T47D (cell line): Measurements from ENCODE around the gene MEIS2.

Source experiments
- DNase-seq, 2 experiments: peaks; one replicate each; pipeline versions ENCODE4 v3.0.0 to v3.0.0-alpha.2; 2011 to 2012; ENCODE audit warnings: low read depth in 1 of 2, low spot score in 1 of 2
- JUND ChIP-seq: IDR thresholded peaks from 2 replicates; pipeline ENCODE4 v1.6.1; 2012; ENCODE audit warnings: low read depth
- in situ Hi-C: cut with HindIII; loops from 2 replicates; pipeline ENCODE4 v1.10.0; 2016; ENCODE audit warnings: low sequenced_read_pairs, low pct_unique_long_range_greater_than_20kb

MEIS2 gene

DNA sequence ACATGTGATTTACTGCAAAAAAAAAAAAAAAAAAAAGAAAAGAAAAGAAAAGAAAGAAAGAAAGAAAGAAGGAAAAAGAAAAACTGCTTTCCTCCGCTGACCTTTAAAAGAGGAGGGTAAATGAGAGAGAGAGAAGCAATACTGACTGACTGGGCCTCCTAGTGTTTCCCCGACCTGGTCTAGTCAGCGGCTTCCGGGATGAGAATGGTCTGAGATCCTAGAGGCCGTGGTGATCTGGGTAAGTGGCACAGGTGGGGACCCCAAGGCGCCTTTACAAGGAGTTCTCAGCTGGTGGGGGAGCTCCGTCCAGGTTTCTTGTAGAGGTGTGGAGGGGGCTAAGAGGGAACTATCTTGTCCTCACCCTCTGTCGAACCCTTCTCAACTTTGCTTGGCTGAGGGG lies 223.1 kb downstream of the MEIS2 start:
- no peak for DNase-seq
- TF ChIP-seq JUND = no peak
- in situ Hi-C loops = no loop called here

DNA sequence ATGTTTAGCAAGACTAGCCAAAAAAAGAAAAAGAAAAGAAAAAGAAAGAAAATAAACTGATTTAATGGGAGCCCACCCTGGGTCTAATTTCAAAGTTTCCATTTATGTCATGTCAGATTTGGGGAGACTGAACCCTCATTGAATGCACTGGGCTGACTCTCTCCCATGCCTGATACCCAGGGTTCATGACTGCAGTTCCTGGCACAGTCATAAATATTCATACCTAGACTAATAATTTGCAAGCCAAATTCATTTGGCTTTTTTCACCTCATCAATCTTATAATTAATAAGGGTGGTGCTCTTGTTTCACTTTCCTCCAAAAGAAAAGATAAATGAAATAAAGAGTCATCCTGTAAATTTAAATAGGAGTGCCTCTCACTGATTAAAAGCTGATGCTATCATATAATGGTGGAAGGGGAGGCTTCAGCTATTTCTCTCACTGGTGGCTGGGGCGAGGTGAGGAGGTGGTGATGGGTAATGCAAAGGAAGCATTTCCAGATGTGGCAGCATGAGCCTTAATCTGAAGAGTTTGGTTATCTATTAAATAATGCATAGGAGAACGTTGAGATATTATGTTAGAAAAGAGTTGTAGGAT lies 224.5 kb downstream of the MEIS2 start:
- DNase-seq = no peak
- no peak for TF ChIP-seq JUND
- in situ Hi-C loops = no loop called here

DNA sequence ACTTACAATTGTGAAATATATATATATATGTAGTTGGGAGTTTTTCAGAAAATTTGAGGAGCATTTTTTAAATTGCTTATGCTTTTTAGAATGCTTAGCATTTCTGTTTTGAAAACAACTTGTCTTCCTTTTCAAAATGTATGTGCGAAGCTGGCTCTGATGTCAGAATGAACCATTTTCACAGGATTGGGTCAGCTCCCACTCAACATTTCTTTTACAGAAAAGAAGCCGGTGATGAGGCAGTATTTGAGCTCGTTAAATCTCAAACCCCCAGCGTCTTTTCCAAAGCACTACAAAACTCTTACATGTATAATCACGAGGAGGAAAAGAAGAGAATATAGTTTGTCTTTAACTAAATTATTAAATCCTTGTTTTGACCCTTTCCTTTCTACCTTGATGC lies 225.4 kb downstream of the MEIS2 start:
- DNase-seq = no peak
- in situ Hi-C loops = no loop called here
- no peak for TF ChIP-seq JUND

DNA sequence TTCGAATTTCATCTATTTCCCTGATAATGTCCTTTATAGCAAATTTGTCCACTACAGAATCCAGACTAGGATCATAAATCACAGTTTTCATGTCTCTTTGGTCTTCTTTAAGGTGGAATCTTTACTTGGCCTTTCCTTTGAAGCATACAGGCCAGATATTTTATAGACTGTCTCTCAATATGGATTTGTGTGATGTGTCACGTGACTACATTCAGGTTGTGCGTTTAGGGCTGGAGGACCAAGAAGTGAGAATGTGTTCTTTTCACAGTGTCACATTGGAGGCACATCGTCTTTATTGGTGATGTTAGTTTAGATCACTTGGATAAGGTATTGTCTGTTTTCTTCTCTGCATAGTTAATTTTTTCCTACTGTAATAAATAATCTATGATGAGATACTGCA lies 232.9 kb downstream of the MEIS2 start:
- DNase-seq = no peak
- no peak for TF ChIP-seq JUND
- in situ Hi-C loops = no loop called here

DNA sequence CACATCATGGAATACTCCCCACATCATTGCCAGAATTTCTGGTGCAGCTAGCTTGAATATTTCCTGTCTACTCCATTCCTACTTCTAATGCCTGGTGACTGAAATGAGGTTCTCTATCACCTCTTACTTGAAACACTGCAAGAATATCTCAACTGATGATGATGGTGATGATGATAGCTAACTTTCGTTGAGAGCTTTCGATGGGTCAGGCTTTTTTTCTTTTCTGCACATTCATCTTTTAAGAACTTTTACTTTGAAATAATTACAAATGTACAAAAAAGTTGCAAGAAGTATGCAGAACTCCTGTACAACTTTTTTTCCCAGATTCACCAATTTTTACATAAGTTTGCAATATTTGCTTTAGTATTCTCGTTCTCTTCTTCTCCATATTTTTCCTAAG lies 233.5 kb downstream of the MEIS2 start:
- in situ Hi-C loops = no loop called here
- no peak for TF ChIP-seq JUND
- DNase-seq = no peak

DNA sequence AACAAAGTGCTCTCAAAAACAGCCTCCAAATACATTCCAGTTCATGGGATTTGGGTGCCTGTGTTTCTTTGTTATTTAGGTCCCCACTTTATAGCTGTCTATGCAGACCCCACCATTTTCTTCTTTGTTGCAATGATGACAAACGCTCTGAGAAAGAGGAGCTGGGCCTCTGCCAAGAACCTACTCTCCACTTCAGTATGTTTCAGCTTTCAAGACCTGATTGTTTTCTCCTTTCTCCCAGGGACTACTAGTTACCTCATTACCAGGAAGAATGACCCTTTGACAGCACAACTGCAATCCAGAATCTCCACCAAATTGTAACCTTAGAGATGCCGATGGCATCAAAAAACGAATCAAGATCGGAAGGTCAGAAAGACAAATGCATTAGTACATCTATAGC lies 236.8 kb downstream of the MEIS2 start:
- in situ Hi-C loops = no loop called here
- DNase-seq = no peak
- TF ChIP-seq JUND = no peak

DNA sequence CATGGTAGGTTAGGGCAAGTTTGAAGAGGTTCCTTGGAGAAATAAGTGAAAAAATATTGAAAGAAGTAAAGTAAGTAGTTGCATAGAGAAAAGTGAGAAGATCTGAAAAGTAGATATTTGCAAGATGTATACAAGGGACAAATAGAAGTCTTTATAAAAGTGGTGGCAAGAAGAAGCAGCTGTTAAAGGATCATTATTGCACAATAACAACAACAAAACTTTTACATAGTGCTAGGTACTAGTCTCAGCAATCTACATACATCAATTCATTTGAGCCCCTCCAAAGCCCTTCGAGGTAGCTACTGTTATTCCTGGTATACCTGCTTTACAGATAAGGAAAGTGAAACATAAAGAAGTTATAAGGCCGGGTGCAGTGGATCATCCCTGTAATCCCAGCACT lies 239.6 kb downstream of the MEIS2 start:
- no peak for DNase-seq
- in situ Hi-C loops = no loop called here
- no peak for TF ChIP-seq JUND

DNA sequence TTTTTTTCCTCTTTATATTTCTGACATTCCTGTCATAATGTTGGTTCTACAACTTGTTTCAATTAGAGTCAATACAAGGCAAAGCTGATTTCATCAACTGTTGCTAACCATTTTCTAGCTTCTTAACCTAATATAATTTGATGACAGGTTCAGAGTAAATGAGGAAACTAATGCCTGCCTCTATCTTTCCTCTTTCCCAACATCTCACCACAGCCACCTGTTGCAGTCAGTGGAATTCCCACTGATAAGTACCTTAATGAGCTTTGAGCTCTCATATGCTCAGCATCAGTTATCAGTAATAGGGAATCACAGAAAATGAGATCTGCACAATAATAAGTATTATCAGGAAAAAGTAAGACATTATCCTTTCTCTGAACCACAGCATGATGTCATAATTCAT lies 241.9 kb downstream of the MEIS2 start:
- no peak for TF ChIP-seq JUND
- in situ Hi-C loops = no loop called here
- no peak for DNase-seq

DNA sequence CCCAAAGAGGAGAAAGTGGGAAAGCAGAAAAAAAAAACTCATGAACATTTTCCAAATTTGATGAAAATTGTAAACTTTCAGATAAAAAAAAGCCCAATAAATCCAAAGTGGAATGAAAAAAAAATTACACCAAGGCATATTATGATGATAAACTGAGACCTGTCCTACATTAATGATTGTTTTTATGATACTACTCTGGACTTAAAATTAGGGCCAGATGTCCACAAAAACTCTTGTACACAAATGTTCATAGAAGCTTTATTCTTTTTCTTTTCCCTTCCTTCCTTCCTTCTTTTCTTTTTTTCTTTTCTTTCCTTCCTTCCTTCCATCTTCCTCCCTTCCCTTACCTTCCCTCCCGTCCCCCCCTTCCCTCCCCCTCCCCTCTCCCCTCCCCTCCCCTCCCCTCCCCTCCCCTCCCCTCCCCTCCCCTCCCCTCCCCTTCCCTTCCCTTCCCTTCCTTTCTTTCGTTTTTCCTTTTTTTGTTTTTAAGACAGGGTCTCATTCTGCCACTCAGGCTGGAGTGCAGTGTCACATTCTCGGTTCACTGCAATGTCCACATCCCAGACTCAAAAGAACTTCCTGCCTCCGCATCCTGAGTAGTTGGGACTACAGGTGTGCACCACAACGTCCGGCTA lies 243.9 kb downstream of the MEIS2 start:
- no peak for TF ChIP-seq JUND
- in situ Hi-C loops = no loop called here
- no peak for DNase-seq

DNA sequence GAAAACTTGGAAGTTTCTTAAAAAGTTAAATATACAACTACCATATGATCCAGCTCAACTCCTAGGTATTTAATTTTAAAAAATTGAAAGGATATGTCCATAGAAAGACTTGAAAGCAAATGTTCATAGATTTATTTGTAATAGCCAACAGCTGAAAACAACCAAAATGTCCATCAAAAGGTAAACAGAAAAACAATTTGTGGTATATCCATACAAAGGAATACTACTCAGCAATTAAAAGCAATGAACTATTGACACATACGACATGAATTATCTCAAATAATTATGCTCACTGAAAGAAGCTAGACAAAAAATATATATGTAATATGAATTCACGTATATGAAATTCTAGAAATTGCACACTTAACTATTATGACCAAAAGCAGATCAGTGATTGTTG lies 249.5 kb downstream of the MEIS2 start:
- DNase-seq = no peak
- TF ChIP-seq JUND = no peak
- in situ Hi-C loops = no loop called here

DNA sequence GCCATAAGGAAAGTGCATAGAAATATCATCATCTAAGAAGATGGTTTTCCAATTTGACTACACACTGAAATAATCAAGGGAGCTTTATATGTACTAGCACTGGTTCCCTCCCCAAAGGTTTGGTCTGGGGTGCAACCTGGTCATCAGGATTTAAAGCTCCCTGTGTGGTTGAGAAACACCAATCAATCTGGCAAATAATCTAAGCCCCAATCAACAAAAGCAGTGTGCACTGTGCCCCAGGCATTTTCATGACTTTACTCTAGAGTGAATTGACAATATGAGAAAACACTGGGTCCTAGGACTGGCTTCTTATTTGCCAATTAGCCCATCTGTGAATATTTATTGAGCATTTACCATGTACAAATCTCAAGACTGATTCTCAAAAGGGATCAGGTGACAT lies 255.1 kb downstream of the MEIS2 start:
- no peak for DNase-seq
- in situ Hi-C loops = no loop called here
- TF ChIP-seq JUND = no peak

DNA sequence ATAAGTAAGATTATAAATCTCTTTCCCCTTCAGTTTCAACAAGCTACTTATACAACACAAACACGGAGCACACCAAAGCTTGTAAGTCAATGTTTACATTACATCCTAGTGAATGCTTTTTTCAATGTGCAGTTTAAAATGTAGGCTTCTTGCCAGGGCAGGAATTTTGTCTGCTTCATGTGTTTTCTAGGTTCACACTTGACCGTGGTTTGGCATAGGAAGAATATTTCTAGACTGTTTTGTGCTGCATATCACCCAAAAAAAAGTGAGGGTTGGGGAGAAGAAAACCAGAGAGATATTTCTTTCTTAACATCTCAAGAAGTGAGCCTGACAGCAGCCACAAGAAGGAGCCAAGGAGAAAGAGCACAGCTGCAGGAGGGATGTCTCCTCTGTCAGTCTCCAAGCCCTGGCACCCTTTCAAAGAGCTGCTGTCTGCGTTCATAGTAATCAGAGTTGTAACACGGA lies 255.8 kb downstream of the MEIS2 start:
- DNase-seq = peak in 1 of 2 experiments; percentile 42
- no peak for TF ChIP-seq JUND
- in situ Hi-C loops = no loop called here

DNA sequence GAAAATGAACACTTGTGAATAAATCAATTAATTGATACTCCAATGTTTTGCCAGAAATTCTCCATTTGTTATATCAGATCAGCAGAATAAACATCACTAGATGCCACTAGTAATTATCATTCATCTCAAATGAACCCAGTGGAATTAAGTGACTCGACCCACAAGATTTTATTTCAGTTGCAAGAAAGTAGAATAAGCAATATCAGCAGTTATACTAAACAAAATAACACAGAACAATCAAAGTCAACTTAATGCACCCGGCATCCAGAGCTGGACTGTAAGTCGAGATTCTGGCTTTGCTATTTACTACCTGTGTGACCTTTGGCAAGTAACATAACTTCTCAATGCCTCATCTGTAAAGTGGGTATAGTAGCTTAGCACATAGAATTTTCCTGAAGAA lies 256.5 kb downstream of the MEIS2 start:
- no peak for DNase-seq
- no peak for TF ChIP-seq JUND
- in situ Hi-C loops = no loop called here

DNA sequence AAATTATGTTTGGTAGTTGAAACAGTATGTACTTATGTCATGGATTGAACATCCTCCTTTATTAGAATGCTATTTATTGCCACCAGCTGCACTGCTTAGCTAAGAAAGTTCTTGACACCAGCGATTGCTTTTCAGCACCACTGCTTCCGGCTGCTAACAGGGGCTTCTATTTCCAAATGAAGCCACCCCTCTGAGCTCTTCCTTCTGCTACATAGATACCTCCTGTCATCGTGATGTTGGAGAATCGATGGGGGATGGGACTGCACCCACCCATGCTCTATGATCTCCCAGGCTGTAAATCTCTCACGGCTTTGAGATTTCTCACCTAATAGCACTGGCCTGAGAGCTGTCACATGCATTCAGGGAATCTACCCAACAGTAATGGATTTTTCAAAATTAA lies 259.2 kb downstream of the MEIS2 start:
- no peak for TF ChIP-seq JUND
- no peak for DNase-seq
- in situ Hi-C loops = no loop called here
